HG03159 (cell line): Measurements from ENCODE around the gene ZNF841.
"Not testable (repeated sequence)": the region's sequence is repeated elsewhere in the genome, so short reads cannot be mapped to it uniquely, and the experiment has no call there.

Experiments
- ATAC-seq: cut with Tn5 transposase; IDR thresholded peaks from one replicate; pipeline ENCODE4 v1.9.1; 2021; ENCODE audit warnings: mild to moderate bottlenecking, moderate library complexity; ENCODE audit not compliant: unreplicated experiment

ZNF841 gene

GRCh38 chr19:52095172-52096014 lies at the start of gene ZNF841:
ZNF841 (minus strand) TSS chr19:52095765; CDS start chr19:52084801, 10,964 bp downstream.
- peak; percentile 91 for ATAC-seq

- ATAC-seq = no peak
Measured at GRCh38 chr19:52142001-52142595, 46.5 kb upstream of the ZNF841 start.

- no peak for ATAC-seq
Measured at GRCh38 chr19:52141203-52141602, 45.6 kb upstream of the ZNF841 start.

GRCh38 chr19:52140032-52140710 lies 44.6 kb upstream of the ZNF841 start:
- ATAC-seq = peak; percentile 92

- peak; percentile 54 for ATAC-seq
Measured at GRCh38 chr19:52139252-52140031, 43.9 kb upstream of the ZNF841 start, which contains the start of gene ZNF616. ZNF616 (minus strand) TSS chr19:52139938; CDS start chr19:52130512, 9,426 bp downstream.

- ATAC-seq = no peak
Measured at GRCh38 chr19:52138983-52139251, 43.4 kb upstream of the ZNF841 start.

GRCh38 chr19:52138278-52138982 lies 42.9 kb upstream of the ZNF841 start:
- ATAC-seq = no peak

- no peak for ATAC-seq
Measured at GRCh38 chr19:52120286-52120685, 24.7 kb upstream of the ZNF841 start.

- ATAC-seq = no peak
Measured at GRCh38 chr19:52115526-52116053, 20.0 kb upstream of the ZNF841 start.

- ATAC-seq = no peak
Measured at GRCh38 chr19:52114691-52115090, 19.1 kb upstream of the ZNF841 start.

GRCh38 chr19:52112624-52113023 lies 17.1 kb upstream of the ZNF841 start:
- no peak for ATAC-seq

GRCh38 chr19:52110780-52111179 lies 15.2 kb upstream of the ZNF841 start:
- no peak for ATAC-seq

- ATAC-seq = no peak
Measured at GRCh38 chr19:52102782-52103181, 7.2 kb upstream of the ZNF841 start.

- no peak for ATAC-seq
Measured at GRCh38 chr19:52101866-52102562, 6.4 kb upstream of the ZNF841 start.

- ATAC-seq = no peak
Measured at GRCh38 chr19:52099497-52100138, 4.1 kb upstream of the ZNF841 start.

- ATAC-seq = not testable (repeated sequence)
Measured at GRCh38 chr19:52096416-52096815, 851 bp upstream of the ZNF841 start.

GRCh38 chr19:52094526-52095130 lies 937 bp downstream of the ZNF841 start:
- no peak for ATAC-seq

- ATAC-seq = no peak
Measured at GRCh38 chr19:52086481-52086880, 9.1 kb downstream of the ZNF841 start.

- no peak for ATAC-seq
Measured at GRCh38 chr19:52070496-52070895, 25.1 kb downstream of the ZNF841 start.
